GM12891 (cell line): Measurements from ENCODE around the gene SLC66A2.
"Not testable (repeated sequence)": the region's sequence is repeated elsewhere in the genome, so short reads cannot be mapped to it uniquely, and the experiment has no call there.

Source experiments
- DNase-seq: peaks from one replicate; pipeline ENCODE4 v3.0.0; 2011; ENCODE audit warnings: low spot score; ENCODE audit not compliant: insufficient read length
- FAIRE-seq: peaks from 2 replicates; lab custom pipeline; 2011; peaks lifted over from hg19 to GRCh38; lab: Jason Lieb, UNC
- PAX5 ChIP-seq: IDR thresholded peaks from 2 replicates; pipeline ENCODE4 v1.6.1; 2011; ENCODE audit warnings: low read length, moderate library complexity, mild to moderate bottlenecking; ENCODE audit not compliant: insufficient read depth, severe bottlenecking
- POLR2A ChIP-seq: IDR thresholded peaks from 2 replicates; pipeline ENCODE4 v1.6.1; 2011; ENCODE audit warnings: low read depth, low read length, control low read depth
- POLR2AphosphoS5 ChIP-seq: IDR thresholded peaks from 2 replicates; pipeline ENCODE4 v1.6.1; 2011; ENCODE audit warnings: low read depth, low read length, control low read depth
- POU2F2 ChIP-seq: IDR thresholded peaks from 2 replicates; pipeline ENCODE4 v1.6.1; 2011; ENCODE audit warnings: low read depth, mild to moderate bottlenecking, control low read depth, low read length, moderate library complexity
- SPI1 ChIP-seq: IDR thresholded peaks from 2 replicates; pipeline ENCODE4 v1.6.1; 2011; ENCODE audit warnings: low read depth, low read length, control low read depth
- TAF1 ChIP-seq: IDR thresholded peaks from 2 replicates; pipeline ENCODE4 v1.6.1; 2011; ENCODE audit warnings: low read depth, low read length, control low read depth

SLC66A2 gene

DNA sequence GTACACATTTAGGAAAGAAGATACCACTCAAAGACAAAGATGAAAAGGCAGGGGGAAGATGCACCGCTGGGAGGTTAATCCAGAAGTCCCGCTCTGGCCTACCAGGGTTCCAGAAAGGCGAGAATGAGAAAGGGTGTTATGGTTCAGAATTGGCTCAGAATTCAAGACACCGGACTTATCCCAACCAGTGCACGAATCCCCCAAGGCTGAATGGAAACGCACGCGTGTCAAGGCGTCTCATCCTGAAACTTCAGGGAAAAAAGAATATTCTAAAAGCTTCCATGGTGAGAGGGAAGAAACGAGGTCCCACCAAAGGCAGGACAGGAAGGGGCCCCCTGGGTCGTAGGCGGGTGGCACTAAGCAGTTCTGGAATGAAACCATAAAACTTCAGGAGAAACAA, 71.9 kb downstream of the SLC66A2 start:
- FAIRE-seq, result no peak
- no peak for TF ChIP-seq TAF1
- no peak for DNase-seq

DNA sequence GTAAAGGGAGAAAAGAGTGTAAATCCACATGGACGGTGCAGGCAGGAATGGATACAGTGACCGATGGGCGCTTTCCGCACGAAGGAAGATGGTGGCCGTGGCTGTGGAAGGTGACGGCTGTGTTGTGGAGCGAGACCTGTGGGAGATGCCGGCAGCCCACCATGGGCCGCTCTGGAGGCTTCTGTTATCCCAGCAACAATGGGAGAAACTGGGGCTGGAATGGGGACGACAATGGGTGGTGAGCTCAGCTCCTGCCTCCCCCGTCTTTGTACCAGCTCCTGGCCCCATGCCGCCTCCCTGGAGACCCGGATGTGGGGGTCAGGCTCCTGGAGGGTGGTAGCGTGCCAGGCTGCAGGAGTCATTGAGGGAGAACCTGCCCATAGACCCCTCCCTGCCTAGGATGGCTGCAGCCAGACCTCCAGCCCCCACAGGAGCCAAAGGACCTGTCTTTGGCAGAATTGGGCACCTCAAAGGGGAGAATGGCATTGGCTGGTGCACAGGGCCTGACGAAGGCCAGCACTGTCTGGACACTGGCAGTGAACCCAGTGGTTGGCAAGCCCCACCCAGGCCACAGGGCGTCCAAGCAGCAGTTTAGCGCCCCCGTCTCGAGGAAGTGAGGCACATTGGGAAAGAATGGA, 72.6 kb downstream of the SLC66A2 start:
- TF ChIP-seq SPI1 (no peak), POLR2A (no peak), TAF1 (no peak), PAX5 (no peak), POLR2AphosphoS5 (no peak), POU2F2 (no peak)
- no peak for FAIRE-seq
- peak; percentile 2 for DNase-seq

DNA sequence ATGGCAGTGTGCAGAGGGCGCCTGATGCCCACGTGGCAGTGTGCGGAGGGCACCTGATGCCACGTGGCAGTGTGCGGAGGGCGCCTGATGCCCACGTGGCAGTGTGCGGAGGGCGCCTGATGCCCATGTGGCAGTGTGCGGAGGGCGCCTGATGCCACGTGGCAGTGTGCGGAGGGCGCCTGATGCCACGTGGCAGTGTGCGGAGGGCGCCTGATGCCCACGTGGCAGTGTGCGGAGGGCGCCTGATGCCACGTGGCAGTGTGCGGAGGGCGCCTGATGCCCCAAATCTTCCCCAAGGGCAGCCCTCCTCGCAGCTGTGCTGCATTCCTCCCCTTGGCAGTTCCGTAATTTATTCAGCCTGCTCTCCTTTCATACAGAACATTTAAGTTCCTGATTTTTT, 73.2 kb downstream of the SLC66A2 start:
- not testable (repeated sequence) for DNase-seq

GRCh38 chr18:79877163-79878091, 74.0 kb downstream of the SLC66A2 start:
- no peak for TF ChIP-seq POU2F2
- TF ChIP-seq POLR2A, result no peak
- TF ChIP-seq SPI1, result no peak
- TF ChIP-seq TAF1, result no peak
- no peak for TF ChIP-seq POLR2AphosphoS5
- no peak for TF ChIP-seq PAX5
- peak; percentile 2 for DNase-seq

More for the DNA sequence above, 73.2 kb downstream of the SLC66A2 start:
- not testable (repeated sequence) for FAIRE-seq

GRCh38 chr18:79876497-79876896, 75.0 kb downstream of the SLC66A2 start:
- DNase-seq, result no peak
- no peak for TF ChIP-seq PAX5
- TF ChIP-seq POLR2A, result no peak
- TF ChIP-seq POU2F2, result no peak
- TF ChIP-seq SPI1, result no peak
- no peak for TF ChIP-seq TAF1
- TF ChIP-seq POLR2AphosphoS5, result no peak

More at GRCh38 chr18:79877163-79878091, 74.0 kb downstream of the SLC66A2 start:
- FAIRE-seq, result no peak

GRCh38 chr18:79875931-79876461, 75.5 kb downstream of the SLC66A2 start:
- no peak for TF ChIP-seq POLR2A
- DNase-seq, result no peak
- FAIRE-seq, result no peak

More at GRCh38 chr18:79876497-79876896, 75.0 kb downstream of the SLC66A2 start:
- no peak for FAIRE-seq

GRCh38 chr18:79875531-79875919, 75.9 kb downstream of the SLC66A2 start:
- no peak for TF ChIP-seq PAX5
- no peak for FAIRE-seq
- no peak for DNase-seq

- TF ChIP-seq TAF1 (no peak), PAX5 (no peak), POU2F2 (no peak), POLR2AphosphoS5 (no peak), SPI1 (no peak), POLR2A (no peak)
- FAIRE-seq, result no peak
Measured at GRCh38 chr18:79874553-79875530, 76.6 kb downstream of the SLC66A2 start.

DNA sequence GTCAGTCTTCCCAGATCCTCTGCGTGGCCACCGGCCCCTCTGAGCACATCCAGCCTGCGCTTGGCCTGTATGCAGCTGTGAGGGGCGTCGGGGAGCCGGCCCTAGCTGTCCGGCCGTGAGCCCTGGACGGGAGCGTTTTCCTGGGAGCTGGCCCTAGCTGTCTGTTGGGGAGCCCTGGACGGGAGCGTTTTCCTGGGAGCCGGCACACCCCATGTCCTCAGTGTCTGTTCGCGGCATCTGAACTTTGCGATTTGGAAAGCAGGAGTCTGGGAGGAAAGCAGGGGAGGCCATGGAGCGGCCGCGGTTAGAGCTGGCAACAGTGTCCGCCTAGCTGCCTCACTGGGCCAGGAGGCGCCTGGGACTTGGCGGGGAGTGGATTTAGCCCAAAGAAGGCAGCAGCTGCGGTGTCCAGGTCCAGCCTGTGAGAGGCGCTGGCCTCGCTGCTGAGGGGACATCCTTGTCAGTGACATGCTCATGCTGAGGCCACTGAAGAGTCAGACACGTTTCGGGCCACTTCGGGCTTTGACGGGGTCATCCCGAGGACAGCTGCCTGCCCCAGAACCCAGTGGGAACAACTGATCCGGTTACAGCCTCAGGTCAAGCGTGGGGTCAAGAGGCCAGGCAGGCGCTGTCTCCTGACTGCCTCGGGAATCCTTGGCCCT, 77.9 kb downstream of the SLC66A2 start:
- TF ChIP-seq POLR2AphosphoS5 (no peak), POU2F2 (no peak), POLR2A (no peak), TAF1 (no peak), SPI1 (no peak)
- DNase-seq (no peak), FAIRE-seq (no peak)

More at GRCh38 chr18:79874553-79875530, 76.6 kb downstream of the SLC66A2 start:
- no peak for DNase-seq
